Measurements from ENCODE around the gene SORL1. TPM values are rescaled to one million over a fixed set of nuclear protein-coding genes. Genes with fewer than 3 reads are reported as not detected.

Gene SORL1
- total and polyA plus RNA-seq, 2 of the 8 experiments (the other 6 are each of a cell fraction or from before 2014, with no cell fraction given), result 38.1 to 65.5 TPM

- no peak for TF ChIP-seq CBX8 (IDR thresholded peaks at IDR 0.05; ENCODE audit: borderline replicate concordance, low read depth, low read length)
- TF ChIP-seq YY1 (IDR thresholded peaks at IDR 0.05; ENCODE audit: low read depth, low read length), result no peak
- no peak for TF ChIP-seq JUND (IDR thresholded peaks at IDR 0.05; ENCODE audit: low read length)
- no peak for TF ChIP-seq CBX5 (IDR thresholded peaks at IDR 0.05; ENCODE audit: low read depth, low read length)
Measured at GRCh38 chr11:121419836-121420235, 32.3 kb upstream of the SORL1 start (continued).

Measured in H1 (cell line).